H9 (cell line): ENCODE results near the gene GM2A. TPM values are rescaled to one million over a fixed set of nuclear protein-coding genes. Genes with fewer than 3 reads are reported as not detected.

Source experiments
- DNase-seq: peaks from one replicate; pipeline ENCODE4 v3.0.0-alpha.2; 2017
- H2AFZ ChIP-seq: one replicate; pipeline ENCODE4 v1.6.1; 2013; ENCODE audit warnings: mild to moderate bottlenecking, low read length, control low read depth, moderate library complexity
- H2AK5ac ChIP-seq: 2 replicates; pipeline ENCODE4 v1.6.1; 2013; ENCODE audit warnings: low read length, control low read depth, mixed read lengths; ENCODE audit not compliant: insufficient read length
- H2BK120ac ChIP-seq: one replicate; pipeline ENCODE4 v1.6.1; 2013; ENCODE audit warnings: low read depth, mild to moderate bottlenecking, low read length, control low read depth, inconsistent platforms; ENCODE audit not compliant: poor library complexity, severe bottlenecking
- H2BK12ac ChIP-seq: 2 replicates; pipeline ENCODE4 v1.6.1; 2013; ENCODE audit warnings: low read length, control low read depth, mixed read lengths, low read depth; ENCODE audit not compliant: insufficient read length
- H2BK15ac ChIP-seq: 2 replicates; pipeline ENCODE4 v1.6.1; 2013; ENCODE audit warnings: low read depth, low read length, control low read depth
- H2BK20ac ChIP-seq: one replicate; pipeline ENCODE4 v1.6.1; 2013; ENCODE audit warnings: low read depth, mild to moderate bottlenecking, low read length, control low read depth, inconsistent platforms; ENCODE audit not compliant: poor library complexity, severe bottlenecking
- H2BK5ac ChIP-seq: 2 replicates; pipeline ENCODE4 v1.6.1; 2013; ENCODE audit warnings: low read length, control low read depth, mixed read lengths; ENCODE audit not compliant: insufficient read length
- H3K14ac ChIP-seq: 2 replicates; pipeline ENCODE4 v1.6.1; 2013; ENCODE audit warnings: low read length, control low read depth; ENCODE audit not compliant: insufficient read depth
- H3K18ac ChIP-seq: 2 replicates; pipeline ENCODE4 v1.6.1; 2013; ENCODE audit warnings: low read depth, mild to moderate bottlenecking, mixed read lengths, low read length, control low read depth; ENCODE audit not compliant: insufficient read length
- H3K23ac ChIP-seq: 2 replicates; pipeline ENCODE4 v1.6.1; 2013; ENCODE audit warnings: low read length, control low read depth, mixed read lengths, low read depth; ENCODE audit not compliant: insufficient read length
- H3K23me2 ChIP-seq: 2 replicates; pipeline ENCODE4 v1.6.1; 2013; ENCODE audit warnings: low read depth, mild to moderate bottlenecking, mixed read lengths, low read length, control low read depth; ENCODE audit not compliant: insufficient read length, poor library complexity, severe bottlenecking
- H3K27ac ChIP-seq: 2 replicates; pipeline ENCODE4 v1.5.1; 2013; ENCODE audit warnings: low read length, control low read depth, mixed read lengths, low read depth; ENCODE audit not compliant: insufficient read length
- H3K27me3 ChIP-seq: 2 replicates; pipeline ENCODE4 v1.6.1; 2013; ENCODE audit warnings: low read length, control low read depth, inconsistent platforms; ENCODE audit not compliant: insufficient read depth
- H3K4ac ChIP-seq: 2 replicates; pipeline ENCODE4 v1.6.1; 2013; ENCODE audit warnings: low read depth, mild to moderate bottlenecking, control low read depth, inconsistent platforms, low read length, moderate library complexity
- H3K4me1 ChIP-seq: 2 replicates; pipeline ENCODE4 v1.6.1; 2013; ENCODE audit warnings: low read length, control low read depth, inconsistent platforms; ENCODE audit not compliant: insufficient read depth
- H3K4me2 ChIP-seq: 2 replicates; pipeline ENCODE4 v1.6.1; 2013; ENCODE audit warnings: low read length, control low read depth, mixed read lengths; ENCODE audit not compliant: insufficient read length, insufficient read depth
- H3K56ac ChIP-seq: 2 replicates; pipeline ENCODE4 v1.6.1; 2013; ENCODE audit warnings: low read depth, mild to moderate bottlenecking, mixed read lengths, low read length, control low read depth; ENCODE audit not compliant: insufficient read length
- H3K79me1 ChIP-seq: 2 replicates; pipeline ENCODE4 v1.6.1; 2013; ENCODE audit warnings: low read depth, mild to moderate bottlenecking, moderate library complexity, low read length, control low read depth, inconsistent platforms; ENCODE audit not compliant: insufficient read depth, poor library complexity, severe bottlenecking
- H3K79me2 ChIP-seq: 2 replicates; pipeline ENCODE4 v1.6.1; 2013; ENCODE audit warnings: low read length, control low read depth, inconsistent platforms; ENCODE audit not compliant: insufficient read depth
- H3K9ac ChIP-seq: 2 replicates; pipeline ENCODE4 v1.6.1; 2013; ENCODE audit warnings: low read length, control low read depth, mixed read lengths; ENCODE audit not compliant: insufficient read length; ENCODE audit errors: extremely low read depth
- H3K9me3 ChIP-seq: one replicate; pipeline ENCODE4 v1.6.1; 2013; ENCODE audit warnings: low read depth, low read length, inconsistent platforms; ENCODE audit not compliant: control insufficient read depth
- H3T11ph ChIP-seq: one replicate; pipeline ENCODE4 v1.6.1; 2013; ENCODE audit warnings: mild to moderate bottlenecking, low read length, control low read depth, inconsistent platforms
- H4K20me1 ChIP-seq: one replicate; pipeline ENCODE4 v1.6.1; 2013; ENCODE audit not compliant: control insufficient read depth, insufficient read length, insufficient read depth
- H4K5ac ChIP-seq: 2 replicates; pipeline ENCODE4 v1.6.1; 2013; ENCODE audit warnings: low read depth, mild to moderate bottlenecking, mixed read lengths, low read length, control low read depth; ENCODE audit not compliant: insufficient read length
- H4K8ac ChIP-seq: replicated peaks from 2 replicates; pipeline ENCODE4 v1.6.1; 2013; ENCODE audit warnings: low read length, control low read depth, mixed read lengths, low read depth; ENCODE audit not compliant: insufficient read length
- H4K91ac ChIP-seq: 2 replicates; pipeline ENCODE4 v1.6.1; 2013; ENCODE audit warnings: low read depth, mild to moderate bottlenecking, moderate library complexity, mixed read lengths, low read length, control low read depth; ENCODE audit not compliant: insufficient read length
- H3K27ac Mint-ChIP-seq, 3 experiments: 2 replicates in 2 of 3; 3 replicates in 1 of 3; pipeline ENCODE4 v1.8.0; 2020 to 2021; ENCODE audit warnings: mixed read lengths in 3 of 3, mild to moderate bottlenecking in 1 of 3, moderate library complexity in 1 of 3
- H3K27me3 Mint-ChIP-seq: 2 replicates; pipeline ENCODE4 v1.8.0; 2021; ENCODE audit warnings: low read depth, mild to moderate bottlenecking, moderate library complexity, mixed read lengths
- H3K36me3 Mint-ChIP-seq, 3 experiments: 2 replicates in 2 of 3; 3 replicates in 1 of 3; pipeline ENCODE4 v1.8.0; 2020 to 2021; ENCODE audit warnings: low read depth in 3 of 3, mixed read lengths in 3 of 3; ENCODE audit not compliant: insufficient read depth in 1 of 3
- H3K4me1 Mint-ChIP-seq, 2 experiments: 2 replicates each; pipeline ENCODE4 v1.8.0; 2020; ENCODE audit warnings: mixed read lengths in 2 of 2
- H3K4me3 Mint-ChIP-seq, 2 experiments: 2 replicates in 1 of 2; 3 replicates in 1 of 2; pipeline ENCODE4 v1.8.0; 2020 to 2021; ENCODE audit warnings: mild to moderate bottlenecking in 2 of 2, mixed read lengths in 2 of 2, moderate library complexity in 1 of 2
- H3K9me3 Mint-ChIP-seq, 2 experiments: 2 replicates in 1 of 2; 3 replicates in 1 of 2; pipeline ENCODE4 v1.8.0; 2020; ENCODE audit warnings: mild to moderate bottlenecking in 2 of 2, mixed read lengths in 2 of 2, moderate library complexity in 1 of 2
- WGBS: extraction: QIAGEN DNeasy Blood & Tissue Kit; methylation state at CpG from one replicate; pipeline ENCODE4 v1.1.7; 2013; ENCODE audit warnings: missing lambda C conversion rate, low lambda C conversion rate, mixed read lengths; ENCODE audit not compliant: insufficient read length; ENCODE audit errors: extremely low coverage; 5-methylcytosine and 5-hydroxymethylcytosine counted together
- total RNA-seq: library from RNA; stranded (reverse); gene quantifications from 2 replicates; pipeline ENCODE4 v1.2.1, GENCODE V29; 2021
- TF ChIP-seq, protein P1 (sequence below): fragments of 200-600 bp; sonication (generic); conservative IDR thresholded peaks from 3 replicates; pipeline ENCODE4 v1.8.0; 2021; ENCODE audit warnings: antibody characterized with exemption, mild to moderate bottlenecking

GM2A gene
- total RNA-seq, 1 experiment from 2014 or later, result 27.8 TPM

DNA sequence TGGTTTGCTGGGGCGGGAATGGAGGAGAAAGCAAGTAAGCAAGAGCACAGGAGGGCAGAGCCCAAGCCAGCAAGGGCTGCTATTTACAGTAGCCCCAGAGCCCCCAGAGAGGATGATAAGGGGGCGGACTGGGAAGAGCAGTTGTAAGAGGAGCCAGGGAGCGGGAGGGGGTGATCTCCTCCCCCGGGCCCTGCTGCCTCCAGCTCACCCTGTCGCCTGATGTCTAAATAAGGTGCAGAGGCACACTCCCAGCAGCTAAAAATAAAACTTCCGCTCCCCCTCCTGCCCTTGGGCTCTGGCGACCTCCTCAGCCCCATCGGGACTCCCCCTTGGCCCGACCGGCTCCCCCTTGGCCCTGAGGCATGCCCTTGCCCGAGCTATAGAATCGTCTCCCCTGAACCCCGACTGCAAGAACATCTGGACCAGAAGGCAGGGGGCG lies 14.7 kb upstream of the GM2A start:
- Histone ChIP-seq H2BK15ac (no peak overlapping the region), H3K18ac (no peak overlapping the region), H3K4me2 (no peak overlapping the region), H4K20me1 (no peaks in the 10 kb centered on the region), H3K23ac (no peak overlapping the region), H2AK5ac (no peak overlapping the region), H3T11ph (no peak overlapping the region), H3K14ac (0 out of 2 replicates have a peak overlapping the region, but pooled peaks have one; percentile 27), H3K79me2 (no peaks in the 10 kb centered on the region), H3K23me2 (no peaks in the 10 kb centered on the region), H2BK12ac (no peak overlapping the region), H3K27me3 (no peaks in the 10 kb centered on the region), H3K4me1 (peaks cover 2% of the 10 kb centered on the region; the same call in 1 of the 2 replicates), H3K79me1 (no peaks in the 10 kb centered on the region), H3K9me3 (no peaks in the 10 kb centered on the region), H2BK5ac (no peak overlapping the region), H4K8ac (no peak overlapping the region), H3K9ac (no peak overlapping the region), H4K5ac (no peak overlapping the region), H2BK20ac (no peak overlapping the region), H4K91ac (no peak overlapping the region), H3K4ac (no peak overlapping the region), H3K27ac (no peak overlapping the region), H2BK120ac (no peak overlapping the region), H3K56ac (no peak overlapping the region), H2AFZ (no peak overlapping the region)
- Mint-ChIP-seq H3K27me3 (peaks cover 5% of the 10 kb centered on the region; the same call in 1 of the 2 replicates), H3K27ac (no peak overlapping the region), H3K9me3 (peaks cover 6% of the 10 kb centered on the region in 2 experiments; a peak in 3 of 5 replicates), H3K4me1 (peaks cover 18 to 35% of the 10 kb centered on the region in 2 experiments), H3K36me3 (peaks cover 0 to 6% (median 0%) of the 10 kb centered on the region in 3 experiments; a peak in 1 of 7 replicates), H3K4me3 (no peak overlapping the region)
- TF ChIP-seq, protein P1, sequence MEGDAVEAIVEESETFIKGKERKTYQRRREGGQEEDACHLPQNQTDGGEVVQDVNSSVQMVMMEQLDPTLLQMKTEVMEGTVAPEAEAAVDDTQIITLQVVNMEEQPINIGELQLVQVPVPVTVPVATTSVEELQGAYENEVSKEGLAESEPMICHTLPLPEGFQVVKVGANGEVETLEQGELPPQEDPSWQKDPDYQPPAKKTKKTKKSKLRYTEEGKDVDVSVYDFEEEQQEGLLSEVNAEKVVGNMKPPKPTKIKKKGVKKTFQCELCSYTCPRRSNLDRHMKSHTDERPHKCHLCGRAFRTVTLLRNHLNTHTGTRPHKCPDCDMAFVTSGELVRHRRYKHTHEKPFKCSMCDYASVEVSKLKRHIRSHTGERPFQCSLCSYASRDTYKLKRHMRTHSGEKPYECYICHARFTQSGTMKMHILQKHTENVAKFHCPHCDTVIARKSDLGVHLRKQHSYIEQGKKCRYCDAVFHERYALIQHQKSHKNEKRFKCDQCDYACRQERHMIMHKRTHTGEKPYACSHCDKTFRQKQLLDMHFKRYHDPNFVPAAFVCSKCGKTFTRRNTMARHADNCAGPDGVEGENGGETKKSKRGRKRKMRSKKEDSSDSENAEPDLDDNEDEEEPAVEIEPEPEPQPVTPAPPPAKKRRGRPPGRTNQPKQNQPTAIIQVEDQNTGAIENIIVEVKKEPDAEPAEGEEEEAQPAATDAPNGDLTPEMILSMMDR, result no peak
- peak; percentile 45 for DNase-seq
- WGBS, result no CpG with 5 or more reads among the region's 14 CpGs
